Measurements from ENCODE around the gene GALNT2. TPM values are rescaled to one million over a fixed set of nuclear protein-coding genes. Genes with fewer than 3 reads are reported as not detected.

GALNT2 gene
- total and polyA plus RNA-seq, 9 of the 15 experiments (the other 6 are each of a cell fraction or from before 2014, with no cell fraction given), result 1.6 to 106 (median 51.9) TPM

DNA sequence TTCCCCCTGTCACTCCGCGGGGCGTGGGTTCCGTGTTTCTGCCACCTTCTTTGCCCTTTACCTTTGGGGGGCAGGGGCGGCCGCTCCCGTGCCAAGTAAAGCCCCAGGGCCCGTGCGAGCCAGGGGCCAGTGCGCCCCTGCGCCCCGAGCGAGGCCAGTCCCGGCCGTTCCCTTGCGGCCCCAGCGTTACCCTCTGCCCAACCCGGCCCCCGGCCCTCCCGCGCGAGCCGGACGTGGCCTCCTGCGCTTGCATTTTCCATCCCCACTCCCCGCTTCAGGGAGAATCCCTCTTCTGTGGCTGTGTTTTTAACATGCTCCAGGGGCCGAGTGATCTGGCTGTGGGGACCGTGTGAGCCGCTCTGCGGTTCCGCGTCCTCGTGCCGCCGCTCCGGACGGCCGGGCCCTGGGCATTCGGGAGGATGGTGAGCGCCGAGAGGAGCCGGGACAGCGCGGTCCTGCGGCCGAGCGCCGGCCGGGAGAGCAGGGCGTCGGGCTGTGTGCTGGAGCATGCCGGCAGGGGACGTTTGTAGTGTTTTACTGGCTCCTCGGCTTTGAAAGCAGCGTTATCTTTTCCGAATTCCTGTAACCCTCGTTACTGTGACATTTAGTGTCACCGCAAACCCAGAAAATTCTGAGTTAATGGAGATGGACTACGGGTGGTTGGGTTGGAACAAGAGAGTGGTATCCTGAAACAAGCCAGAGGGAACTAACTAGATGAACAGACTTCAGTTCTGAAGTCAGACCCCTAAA lies 1.0 kb downstream of the GALNT2 start (continued):
- TF ChIP-seq, protein P1, sequence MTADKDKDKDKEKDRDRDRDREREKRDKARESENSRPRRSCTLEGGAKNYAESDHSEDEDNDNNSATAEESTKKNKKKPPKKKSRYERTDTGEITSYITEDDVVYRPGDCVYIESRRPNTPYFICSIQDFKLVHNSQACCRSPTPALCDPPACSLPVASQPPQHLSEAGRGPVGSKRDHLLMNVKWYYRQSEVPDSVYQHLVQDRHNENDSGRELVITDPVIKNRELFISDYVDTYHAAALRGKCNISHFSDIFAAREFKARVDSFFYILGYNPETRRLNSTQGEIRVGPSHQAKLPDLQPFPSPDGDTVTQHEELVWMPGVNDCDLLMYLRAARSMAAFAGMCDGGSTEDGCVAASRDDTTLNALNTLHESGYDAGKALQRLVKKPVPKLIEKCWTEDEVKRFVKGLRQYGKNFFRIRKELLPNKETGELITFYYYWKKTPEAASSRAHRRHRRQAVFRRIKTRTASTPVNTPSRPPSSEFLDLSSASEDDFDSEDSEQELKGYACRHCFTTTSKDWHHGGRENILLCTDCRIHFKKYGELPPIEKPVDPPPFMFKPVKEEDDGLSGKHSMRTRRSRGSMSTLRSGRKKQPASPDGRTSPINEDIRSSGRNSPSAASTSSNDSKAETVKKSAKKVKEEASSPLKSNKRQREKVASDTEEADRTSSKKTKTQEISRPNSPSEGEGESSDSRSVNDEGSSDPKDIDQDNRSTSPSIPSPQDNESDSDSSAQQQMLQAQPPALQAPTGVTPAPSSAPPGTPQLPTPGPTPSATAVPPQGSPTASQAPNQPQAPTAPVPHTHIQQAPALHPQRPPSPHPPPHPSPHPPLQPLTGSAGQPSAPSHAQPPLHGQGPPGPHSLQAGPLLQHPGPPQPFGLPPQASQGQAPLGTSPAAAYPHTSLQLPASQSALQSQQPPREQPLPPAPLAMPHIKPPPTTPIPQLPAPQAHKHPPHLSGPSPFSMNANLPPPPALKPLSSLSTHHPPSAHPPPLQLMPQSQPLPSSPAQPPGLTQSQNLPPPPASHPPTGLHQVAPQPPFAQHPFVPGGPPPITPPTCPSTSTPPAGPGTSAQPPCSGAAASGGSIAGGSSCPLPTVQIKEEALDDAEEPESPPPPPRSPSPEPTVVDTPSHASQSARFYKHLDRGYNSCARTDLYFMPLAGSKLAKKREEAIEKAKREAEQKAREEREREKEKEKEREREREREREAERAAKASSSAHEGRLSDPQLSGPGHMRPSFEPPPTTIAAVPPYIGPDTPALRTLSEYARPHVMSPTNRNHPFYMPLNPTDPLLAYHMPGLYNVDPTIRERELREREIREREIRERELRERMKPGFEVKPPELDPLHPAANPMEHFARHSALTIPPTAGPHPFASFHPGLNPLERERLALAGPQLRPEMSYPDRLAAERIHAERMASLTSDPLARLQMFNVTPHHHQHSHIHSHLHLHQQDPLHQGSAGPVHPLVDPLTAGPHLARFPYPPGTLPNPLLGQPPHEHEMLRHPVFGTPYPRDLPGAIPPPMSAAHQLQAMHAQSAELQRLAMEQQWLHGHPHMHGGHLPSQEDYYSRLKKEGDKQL (CRISPR knock-in tag; IDR thresholded peaks at IDR 0.05; ENCODE audit: borderline replicate concordance), result peak; percentile 75; the same call in 1 of the 2 replicates
- TF ChIP-seq, protein P2, sequence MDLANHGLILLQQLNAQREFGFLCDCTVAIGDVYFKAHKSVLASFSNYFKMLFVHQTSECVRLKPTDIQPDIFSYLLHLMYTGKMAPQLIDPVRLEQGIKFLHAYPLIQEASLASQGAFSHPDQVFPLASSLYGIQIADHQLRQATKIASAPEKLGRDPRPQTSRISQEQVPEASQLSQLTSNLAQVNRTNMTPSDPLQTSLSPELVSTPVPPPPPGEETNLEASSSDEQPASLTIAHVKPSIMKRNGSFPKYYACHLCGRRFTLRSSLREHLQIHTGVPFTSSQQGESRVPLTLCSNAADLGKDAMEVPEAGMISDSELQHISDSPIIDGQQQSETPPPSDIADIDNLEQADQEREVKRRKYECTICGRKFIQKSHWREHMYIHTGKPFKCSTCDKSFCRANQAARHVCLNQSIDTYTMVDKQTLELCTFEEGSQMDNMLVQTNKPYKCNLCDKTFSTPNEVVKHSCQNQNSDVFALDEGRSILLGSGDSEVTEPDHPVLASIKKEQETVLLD (IDR thresholded peaks at IDR 0.05), result no peak
- TF ChIP-seq CTBP1 (IDR thresholded peaks at IDR 0.05; ENCODE audit: borderline replicate concordance), result peak; percentile 46; the same call in 1 of the 2 replicates
- TF ChIP-seq ZNF124 (CRISPR knock-in tag; IDR thresholded peaks at IDR 0.05), result no peak
- TF ChIP-seq MCM2 (IDR thresholded peaks at IDR 0.05; ENCODE audit: low read depth), result no peak
- TF ChIP-seq THRAP3 (IDR thresholded peaks at IDR 0.05; ENCODE audit: borderline replicate concordance), result no peak
- TF ChIP-seq TCF3 (CRISPR knock-in tag; IDR thresholded peaks at IDR 0.05), result no peak
- TF ChIP-seq, protein P3, sequence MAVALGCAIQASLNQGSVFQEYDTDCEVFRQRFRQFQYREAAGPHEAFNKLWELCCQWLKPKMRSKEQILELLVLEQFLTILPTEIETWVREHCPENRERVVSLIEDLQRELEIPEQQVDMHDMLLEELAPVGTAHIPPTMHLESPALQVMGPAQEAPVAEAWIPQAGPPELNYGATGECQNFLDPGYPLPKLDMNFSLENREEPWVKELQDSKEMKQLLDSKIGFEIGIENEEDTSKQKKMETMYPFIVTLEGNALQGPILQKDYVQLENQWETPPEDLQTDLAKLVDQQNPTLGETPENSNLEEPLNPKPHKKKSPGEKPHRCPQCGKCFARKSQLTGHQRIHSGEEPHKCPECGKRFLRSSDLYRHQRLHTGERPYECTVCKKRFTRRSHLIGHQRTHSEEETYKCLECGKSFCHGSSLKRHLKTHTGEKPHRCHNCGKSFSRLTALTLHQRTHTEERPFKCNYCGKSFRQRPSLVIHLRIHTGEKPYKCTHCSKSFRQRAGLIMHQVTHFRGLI (CRISPR knock-in tag; IDR thresholded peaks at IDR 0.05), result no peak
- TF ChIP-seq, protein P4, sequence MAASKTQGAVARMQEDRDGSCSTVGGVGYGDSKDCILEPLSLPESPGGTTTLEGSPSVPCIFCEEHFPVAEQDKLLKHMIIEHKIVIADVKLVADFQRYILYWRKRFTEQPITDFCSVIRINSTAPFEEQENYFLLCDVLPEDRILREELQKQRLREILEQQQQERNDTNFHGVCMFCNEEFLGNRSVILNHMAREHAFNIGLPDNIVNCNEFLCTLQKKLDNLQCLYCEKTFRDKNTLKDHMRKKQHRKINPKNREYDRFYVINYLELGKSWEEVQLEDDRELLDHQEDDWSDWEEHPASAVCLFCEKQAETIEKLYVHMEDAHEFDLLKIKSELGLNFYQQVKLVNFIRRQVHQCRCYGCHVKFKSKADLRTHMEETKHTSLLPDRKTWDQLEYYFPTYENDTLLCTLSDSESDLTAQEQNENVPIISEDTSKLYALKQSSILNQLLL (CRISPR knock-in tag; IDR thresholded peaks at IDR 0.05; ENCODE audit: borderline replicate concordance), result no peak
- TF ChIP-seq, protein P5, sequence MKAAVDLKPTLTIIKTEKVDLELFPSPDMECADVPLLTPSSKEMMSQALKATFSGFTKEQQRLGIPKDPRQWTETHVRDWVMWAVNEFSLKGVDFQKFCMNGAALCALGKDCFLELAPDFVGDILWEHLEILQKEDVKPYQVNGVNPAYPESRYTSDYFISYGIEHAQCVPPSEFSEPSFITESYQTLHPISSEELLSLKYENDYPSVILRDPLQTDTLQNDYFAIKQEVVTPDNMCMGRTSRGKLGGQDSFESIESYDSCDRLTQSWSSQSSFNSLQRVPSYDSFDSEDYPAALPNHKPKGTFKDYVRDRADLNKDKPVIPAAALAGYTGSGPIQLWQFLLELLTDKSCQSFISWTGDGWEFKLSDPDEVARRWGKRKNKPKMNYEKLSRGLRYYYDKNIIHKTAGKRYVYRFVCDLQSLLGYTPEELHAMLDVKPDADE (conservative IDR thresholded peaks at IDR 0.05; ENCODE audit: control insufficient read depth, low read depth, low read length), result no peak
- TF ChIP-seq MXD1 (CRISPR knock-in tag; IDR thresholded peaks at IDR 0.05; ENCODE audit: borderline replicate concordance, poor library complexity, severe bottlenecking), result no peak
- no peak for TF ChIP-seq ZBED1 (IDR thresholded peaks at IDR 0.05)
- peak; percentile 39; the same call in 1 of the 2 replicates for TF ChIP-seq ZC3H4 (CRISPR knock-in tag; IDR thresholded peaks at IDR 0.05; ENCODE audit: borderline replicate concordance)
- TF ChIP-seq NFIC (IDR thresholded peaks at IDR 0.05), result no peak
- TF ChIP-seq KDM2B (CRISPR knock-in tag; IDR thresholded peaks at IDR 0.05), result no peak
- TF ChIP-seq ZNF431 (CRISPR knock-in tag; IDR thresholded peaks at IDR 0.05), result 0 out of 2 replicates have a peak, but pooled peaks have one; percentile 24

Data from K562 (cell line).